Gastroesophageal sphincter (tissue), 3 donors: ENCODE data around the gene UBE2R2.

Source experiments
- EP300 ChIP-seq: sonication (generic); formaldehyde crosslinking; IDR thresholded peaks from one replicate; pipeline ENCODE4 v1.6.1; 2017; ENCODE audit warnings: antibody characterized with exemption, mild to moderate bottlenecking
- TF ChIP-seq, protein P1 (sequence below), 4 experiments: fragments of 200-600 bp in 2 of 4; fragments of 450-650 bp in 2 of 4; sonication (generic) in 1 of 4; IDR thresholded peaks; one replicate each; pipeline ENCODE4 v1.5.1; 2017 to 2019; ENCODE audit warnings: antibody characterized with exemption in 4 of 4, mild to moderate bottlenecking in 2 of 4, moderate library complexity in 2 of 4

DNA sequence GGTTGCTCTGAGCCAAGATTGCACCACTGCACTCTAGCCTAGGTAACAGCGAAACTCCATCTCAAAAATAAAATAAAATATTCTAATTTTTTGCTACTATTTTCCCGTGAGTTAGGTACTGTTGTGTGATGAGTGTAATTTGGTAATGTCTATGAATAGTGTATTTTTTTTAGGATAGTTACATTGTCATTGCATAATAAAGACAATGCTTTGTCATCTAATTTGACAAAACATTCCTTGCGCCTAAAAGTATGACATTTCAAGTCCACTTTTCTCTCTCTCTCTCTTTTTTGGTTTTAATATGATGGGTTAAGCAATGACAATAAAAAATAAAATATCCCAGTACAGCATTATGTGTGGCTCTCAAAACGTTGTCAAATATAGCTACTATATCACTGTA is 29.3 kb downstream of the UBE2R2 start:
- TF ChIP-seq, protein P1, sequence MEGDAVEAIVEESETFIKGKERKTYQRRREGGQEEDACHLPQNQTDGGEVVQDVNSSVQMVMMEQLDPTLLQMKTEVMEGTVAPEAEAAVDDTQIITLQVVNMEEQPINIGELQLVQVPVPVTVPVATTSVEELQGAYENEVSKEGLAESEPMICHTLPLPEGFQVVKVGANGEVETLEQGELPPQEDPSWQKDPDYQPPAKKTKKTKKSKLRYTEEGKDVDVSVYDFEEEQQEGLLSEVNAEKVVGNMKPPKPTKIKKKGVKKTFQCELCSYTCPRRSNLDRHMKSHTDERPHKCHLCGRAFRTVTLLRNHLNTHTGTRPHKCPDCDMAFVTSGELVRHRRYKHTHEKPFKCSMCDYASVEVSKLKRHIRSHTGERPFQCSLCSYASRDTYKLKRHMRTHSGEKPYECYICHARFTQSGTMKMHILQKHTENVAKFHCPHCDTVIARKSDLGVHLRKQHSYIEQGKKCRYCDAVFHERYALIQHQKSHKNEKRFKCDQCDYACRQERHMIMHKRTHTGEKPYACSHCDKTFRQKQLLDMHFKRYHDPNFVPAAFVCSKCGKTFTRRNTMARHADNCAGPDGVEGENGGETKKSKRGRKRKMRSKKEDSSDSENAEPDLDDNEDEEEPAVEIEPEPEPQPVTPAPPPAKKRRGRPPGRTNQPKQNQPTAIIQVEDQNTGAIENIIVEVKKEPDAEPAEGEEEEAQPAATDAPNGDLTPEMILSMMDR (IDR thresholded peaks at IDR 0.05), result no peak
- no peak for TF ChIP-seq EP300
